ENCODE measurements around the gene ARHGAP5.

The ARHGAP5 gene

GRCh38 chr14:32054536-32054935 lies 22.6 kb upstream of the ARHGAP5 start:
- Mint-ChIP-seq H3K4me1 (no peaks in the 10 kb centered on the region), H3K27ac (no peak overlapping the region), H3K9me3 (peaks cover 6% of the 10 kb centered on the region), H3K27me3 (ENCODE audit: low read depth) (no peaks in the 10 kb centered on the region), H3K36me3 (ENCODE audit: low read depth) (no peaks in the 10 kb centered on the region), H3K4me3 (no peak overlapping the region)
- no peak for TF ChIP-seq CTCF (IDR thresholded peaks at IDR 0.05; ENCODE audit: unreplicated experiment in 3 of 3)

GRCh38 chr14:32055175-32055574 lies 21.9 kb upstream of the ARHGAP5 start:
- Mint-ChIP-seq H3K27ac (no peak overlapping the region), H3K4me3 (no peak overlapping the region), H3K9me3 (peaks cover 6% of the 10 kb centered on the region), H3K36me3 (ENCODE audit: low read depth) (no peaks in the 10 kb centered on the region), H3K4me1 (no peaks in the 10 kb centered on the region), H3K27me3 (ENCODE audit: low read depth) (no peaks in the 10 kb centered on the region)
- no peak for TF ChIP-seq CTCF (IDR thresholded peaks at IDR 0.05; ENCODE audit: unreplicated experiment in 3 of 3)

- TF ChIP-seq CTCF (IDR thresholded peaks at IDR 0.05; ENCODE audit: unreplicated experiment in 3 of 3) = no peak
- Mint-ChIP-seq H3K36me3 (ENCODE audit: low read depth) (no peaks in the 10 kb centered on the region), H3K4me3 (no peak overlapping the region), H3K4me1 (no peaks in the 10 kb centered on the region), H3K27me3 (ENCODE audit: low read depth) (no peaks in the 10 kb centered on the region), H3K27ac (no peak overlapping the region), H3K9me3 (peaks cover under 1% of the 10 kb centered on the region)
Measured at GRCh38 chr14:32059702-32060101, 17.4 kb upstream of the ARHGAP5 start.

- H3K36me3 Mint-ChIP-seq (ENCODE audit: low read depth) = no peaks in the 10 kb centered on the region
- H3K27ac Mint-ChIP-seq = no peak overlapping the region
- TF ChIP-seq CTCF (IDR thresholded peaks at IDR 0.05; ENCODE audit: unreplicated experiment in 3 of 3) = no peak
- H3K4me1 Mint-ChIP-seq = no peaks in the 10 kb centered on the region
- H3K4me3 Mint-ChIP-seq = no peak overlapping the region
- no peaks in the 10 kb centered on the region for H3K27me3 Mint-ChIP-seq (ENCODE audit: low read depth)
- no peaks in the 10 kb centered on the region for H3K9me3 Mint-ChIP-seq
Measured at GRCh38 chr14:32064931-32065330, 12.2 kb upstream of the ARHGAP5 start.

- no peaks in the 10 kb centered on the region for H3K27me3 Mint-ChIP-seq (ENCODE audit: low read depth)
- H3K27ac Mint-ChIP-seq = no peak overlapping the region
- H3K9me3 Mint-ChIP-seq = no peaks in the 10 kb centered on the region
- H3K36me3 Mint-ChIP-seq (ENCODE audit: low read depth) = no peaks in the 10 kb centered on the region
- H3K4me3 Mint-ChIP-seq = no peak overlapping the region
- no peak for TF ChIP-seq CTCF (IDR thresholded peaks at IDR 0.05; ENCODE audit: unreplicated experiment in 3 of 3)
- peaks cover 3% of the 10 kb centered on the region for H3K4me1 Mint-ChIP-seq
Measured at GRCh38 chr14:32068708-32069107, 8.4 kb upstream of the ARHGAP5 start.

- no peaks in the 10 kb centered on the region for H3K36me3 Mint-ChIP-seq (ENCODE audit: low read depth)
- H3K27me3 Mint-ChIP-seq (ENCODE audit: low read depth) = no peaks in the 10 kb centered on the region
- H3K4me3 Mint-ChIP-seq = no peak overlapping the region
- no peak overlapping the region for H3K27ac Mint-ChIP-seq
- no peak for TF ChIP-seq CTCF (IDR thresholded peaks at IDR 0.05; ENCODE audit: unreplicated experiment in 3 of 3)
- no peaks in the 10 kb centered on the region for H3K9me3 Mint-ChIP-seq
- H3K4me1 Mint-ChIP-seq = peaks cover 10% of the 10 kb centered on the region
Measured at GRCh38 chr14:32070282-32070681, 6.8 kb upstream of the ARHGAP5 start.
